ENCODE results near the gene SKI. TPM values are rescaled to one million over a fixed set of nuclear protein-coding genes. Genes with fewer than 3 reads are reported as not detected.
A peak's percentile ranks its signal among the peaks of the same experiment; 100 is the strongest.

The SKI gene
- total RNA-seq, 1 donor from 2014 or later: 53.8 TPM

DNA sequence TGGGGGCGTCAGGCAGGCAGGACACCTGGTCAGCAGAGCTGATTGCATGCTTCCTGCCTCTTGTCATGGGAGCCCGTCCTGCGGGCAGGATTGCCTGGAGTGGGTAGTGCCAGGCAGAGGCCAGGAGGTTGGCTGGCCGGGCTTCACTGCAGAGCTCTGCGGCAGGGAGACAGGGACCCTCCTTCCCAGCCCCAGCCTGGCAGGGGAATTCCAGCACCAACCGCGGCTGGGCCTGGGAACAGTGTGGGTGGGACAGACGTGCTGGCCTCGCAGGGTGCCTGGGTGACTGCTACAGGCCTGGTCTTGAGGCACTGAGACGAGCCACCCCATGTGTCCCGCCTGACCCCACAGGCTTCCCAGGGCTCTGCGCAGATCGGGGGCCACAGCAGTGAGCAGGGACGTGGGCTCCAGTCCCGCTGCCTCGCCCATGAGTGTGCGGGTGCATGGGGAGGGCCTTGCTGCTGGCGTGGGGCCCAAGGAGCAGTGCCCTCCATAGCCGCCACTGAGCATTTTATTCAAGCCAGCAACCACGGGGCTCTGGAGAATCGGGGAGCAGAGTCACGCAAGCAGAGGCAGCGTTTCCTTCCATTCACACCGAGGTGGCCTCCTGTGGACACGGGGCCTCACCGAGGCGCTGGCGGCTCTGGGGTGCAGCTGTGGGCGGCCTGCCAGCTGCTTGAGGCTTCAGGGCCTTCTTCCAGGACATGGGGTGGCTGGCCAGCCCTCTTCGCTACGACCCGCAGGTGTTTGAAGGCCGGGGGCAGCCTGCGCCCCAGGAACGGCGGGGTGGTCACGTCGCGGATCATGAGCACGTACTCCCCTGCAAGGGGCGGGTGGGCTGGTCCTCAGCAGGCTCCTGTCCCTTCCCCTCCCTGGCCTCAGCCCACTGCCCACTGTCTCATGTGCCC, 92.9 kb downstream of the SKI start:
- Histone ChIP-seq H3K27ac (peak overlapping the region; percentile 87), H3K36me3 (no peaks in the 10 kb centered on the region), H3K9me3 (no peaks in the 10 kb centered on the region), H3K27me3 (no peaks in the 10 kb centered on the region), H3K4me1 (peaks cover 46% of the 10 kb centered on the region), H3K4me3 (no peak overlapping the region)
- intact Hi-C loops (cut with DNase I): no loop called here
- DNase-seq (ENCODE audit: extremely low spot score in 2 of 2): no peak
- TF ChIP-seq POLR2AphosphoS5 (IDR thresholded peaks at IDR 0.05; ENCODE audit: insufficient read depth in 1 of 2, low read depth in 1 of 2) (no peak), POLR2A (IDR thresholded peaks at IDR 0.05) (no peak)
- TF ChIP-seq, protein P1, sequence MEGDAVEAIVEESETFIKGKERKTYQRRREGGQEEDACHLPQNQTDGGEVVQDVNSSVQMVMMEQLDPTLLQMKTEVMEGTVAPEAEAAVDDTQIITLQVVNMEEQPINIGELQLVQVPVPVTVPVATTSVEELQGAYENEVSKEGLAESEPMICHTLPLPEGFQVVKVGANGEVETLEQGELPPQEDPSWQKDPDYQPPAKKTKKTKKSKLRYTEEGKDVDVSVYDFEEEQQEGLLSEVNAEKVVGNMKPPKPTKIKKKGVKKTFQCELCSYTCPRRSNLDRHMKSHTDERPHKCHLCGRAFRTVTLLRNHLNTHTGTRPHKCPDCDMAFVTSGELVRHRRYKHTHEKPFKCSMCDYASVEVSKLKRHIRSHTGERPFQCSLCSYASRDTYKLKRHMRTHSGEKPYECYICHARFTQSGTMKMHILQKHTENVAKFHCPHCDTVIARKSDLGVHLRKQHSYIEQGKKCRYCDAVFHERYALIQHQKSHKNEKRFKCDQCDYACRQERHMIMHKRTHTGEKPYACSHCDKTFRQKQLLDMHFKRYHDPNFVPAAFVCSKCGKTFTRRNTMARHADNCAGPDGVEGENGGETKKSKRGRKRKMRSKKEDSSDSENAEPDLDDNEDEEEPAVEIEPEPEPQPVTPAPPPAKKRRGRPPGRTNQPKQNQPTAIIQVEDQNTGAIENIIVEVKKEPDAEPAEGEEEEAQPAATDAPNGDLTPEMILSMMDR (IDR thresholded peaks at IDR 0.05): no peak

DNA sequence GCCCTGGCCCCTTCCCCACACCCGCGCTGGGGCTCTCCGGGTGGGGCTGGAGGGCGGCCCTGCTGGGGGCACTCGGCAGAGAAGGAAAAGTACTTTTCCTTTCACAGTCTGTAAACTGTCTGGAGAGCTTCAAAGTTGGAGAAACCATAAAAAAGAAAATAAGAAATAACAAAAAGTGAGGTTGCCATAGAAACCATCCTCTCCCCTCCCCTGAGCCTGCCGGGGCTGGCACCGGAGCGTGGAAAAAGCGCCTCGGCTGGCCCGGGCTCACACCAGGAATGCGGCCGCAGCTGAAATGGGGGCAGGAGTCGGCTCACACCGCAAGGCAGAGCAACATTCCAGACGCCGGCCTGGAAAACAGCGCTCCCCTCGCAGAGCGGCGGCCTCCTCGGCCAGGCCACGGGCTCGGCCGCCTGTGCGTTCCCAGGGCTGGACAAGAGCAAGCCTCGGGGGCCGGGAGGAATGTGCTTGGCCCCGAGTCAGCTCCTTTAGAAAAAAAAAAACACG, 94.0 kb downstream of the SKI start:
- Histone ChIP-seq H3K27me3 (no peaks in the 10 kb centered on the region), H3K4me1 (peaks cover 38% of the 10 kb centered on the region), H3K27ac (peak overlapping the region; percentile 87), H3K9me3 (no peaks in the 10 kb centered on the region), H3K36me3 (no peaks in the 10 kb centered on the region), H3K4me3 (peak overlapping the region; percentile 17 to 22)
- intact Hi-C loops (cut with DNase I): no loop called here
- DNase-seq (ENCODE audit: extremely low spot score in 2 of 2): no peak
- TF ChIP-seq, protein P1 (IDR thresholded peaks at IDR 0.05): no peak
- peak in 1 of 2 donors; percentile 73 for TF ChIP-seq POLR2AphosphoS5 (IDR thresholded peaks at IDR 0.05; ENCODE audit: insufficient read depth in 1 of 2, low read depth in 1 of 2)

GRCh38 chr1:2322581-2323211, 94.6 kb downstream of the SKI start:
- DNase-seq (ENCODE audit: extremely low spot score in 2 of 2): no peak
- peak overlapping the region; percentile 17 to 22 for H3K4me3 ChIP-seq
- intact Hi-C loops (cut with DNase I): no loop called here
- no peaks in the 10 kb centered on the region for H3K9me3 ChIP-seq
- peak overlapping the region; percentile 87 for H3K27ac ChIP-seq
- no peaks in the 10 kb centered on the region for H3K27me3 ChIP-seq
- peaks cover 38% of the 10 kb centered on the region for H3K4me1 ChIP-seq
- TF ChIP-seq, protein P1 (IDR thresholded peaks at IDR 0.05): no peak
- TF ChIP-seq POLR2AphosphoS5 (IDR thresholded peaks at IDR 0.05; ENCODE audit: insufficient read depth in 1 of 2, low read depth in 1 of 2): peak in 1 of 2 donors; percentile 32
- no peaks in the 10 kb centered on the region for H3K36me3 ChIP-seq

- no peak overlapping the region for H3K4me3 ChIP-seq
- no peaks in the 10 kb centered on the region for H3K27me3 ChIP-seq
- H3K27ac ChIP-seq: peak overlapping the region; percentile 87
- peaks cover 38% of the 10 kb centered on the region for H3K4me1 ChIP-seq
- no peak for DNase-seq (ENCODE audit: extremely low spot score in 2 of 2)
- H3K36me3 ChIP-seq: no peaks in the 10 kb centered on the region
- H3K9me3 ChIP-seq: no peaks in the 10 kb centered on the region
- TF ChIP-seq POLR2A (IDR thresholded peaks at IDR 0.05) (no peak), POLR2AphosphoS5 (IDR thresholded peaks at IDR 0.05; ENCODE audit: insufficient read depth in 1 of 2, low read depth in 1 of 2) (no peak)
- TF ChIP-seq, protein P1 (IDR thresholded peaks at IDR 0.05): no peak
- intact Hi-C loops (cut with DNase I): no loop called here
Measured at GRCh38 chr1:2323451-2323974, 95.4 kb downstream of the SKI start.
